Frontal cortex (tissue), 4 donors: ENCODE results near the gene CADM1. TPM values are rescaled to one million over a fixed set of nuclear protein-coding genes. Genes with fewer than 3 reads are reported as not detected.

Experiments
- DNase-seq, 2 donors: peaks; one replicate each; pipeline ENCODE4 v3.0.0; 2012; ENCODE audit warnings: low spot score in 2 of 2
- FAIRE-seq: peaks from 2 replicates; lab custom pipeline; 2012; peaks lifted over from hg19 to GRCh38; lab: Jason Lieb, UNC
- total RNA-seq: library from RNA; depleted of rRNA; stranded (reverse); fragments of >200 nt; gene quantifications from one replicate; pipeline ENCODE4 v1.2.3, GENCODE V29; 2014
- donor health status: control.
- donor health status: control.
- donor health status: control.

Gene CADM1
- total RNA-seq, 1 donor from 2014 or later, result 195 TPM

GRCh38 chr11:115267238-115267781 lies 236.9 kb downstream of the CADM1 start:
- DNase-seq (no peak), FAIRE-seq (no peak)

GRCh38 chr11:115266066-115266639 lies 238.1 kb downstream of the CADM1 start:
- no peak for DNase-seq
- FAIRE-seq, result no peak

GRCh38 chr11:115263799-115264656 lies 240.2 kb downstream of the CADM1 start:
- no peak for DNase-seq
- FAIRE-seq, result no peak

GRCh38 chr11:115258216-115258615 lies 246.0 kb downstream of the CADM1 start:
- no peak for DNase-seq
- FAIRE-seq, result no peak

GRCh38 chr11:115257678-115258077 lies 246.5 kb downstream of the CADM1 start:
- DNase-seq (no peak), FAIRE-seq (no peak)

- no peak for DNase-seq
- FAIRE-seq, result no peak
Measured at GRCh38 chr11:115257270-115257669, 246.9 kb downstream of the CADM1 start.

- no peak for DNase-seq
- FAIRE-seq, result no peak
Measured at GRCh38 chr11:115256397-115257197, 247.6 kb downstream of the CADM1 start.

- FAIRE-seq (no peak), DNase-seq (no peak)
Measured at GRCh38 chr11:115255006-115255762, 249.0 kb downstream of the CADM1 start.

GRCh38 chr11:115251126-115251525 lies 253.1 kb downstream of the CADM1 start:
- FAIRE-seq (no peak), DNase-seq (no peak)

GRCh38 chr11:115249061-115249578 lies 255.1 kb downstream of the CADM1 start:
- no peak for DNase-seq
- no peak for FAIRE-seq

GRCh38 chr11:115247953-115248352 lies 256.3 kb downstream of the CADM1 start:
- FAIRE-seq, result no peak
- no peak for DNase-seq

GRCh38 chr11:115247361-115247760 lies 256.9 kb downstream of the CADM1 start:
- FAIRE-seq, result no peak
- DNase-seq, result no peak

GRCh38 chr11:115244758-115245157 lies 259.5 kb downstream of the CADM1 start:
- DNase-seq (no peak), FAIRE-seq (no peak)

- FAIRE-seq, result no peak
- DNase-seq, result no peak
Measured at GRCh38 chr11:115244296-115244695, 259.9 kb downstream of the CADM1 start.

GRCh38 chr11:115242982-115243381 lies 261.2 kb downstream of the CADM1 start:
- no peak for DNase-seq
- no peak for FAIRE-seq

- FAIRE-seq (no peak), DNase-seq (no peak)
Measured at GRCh38 chr11:115241899-115242298, 262.3 kb downstream of the CADM1 start.

GRCh38 chr11:115238791-115239190 lies 265.4 kb downstream of the CADM1 start:
- DNase-seq (no peak), FAIRE-seq (no peak)

GRCh38 chr11:115238086-115238485 lies 266.1 kb downstream of the CADM1 start:
- no peak for FAIRE-seq
- no peak for DNase-seq

GRCh38 chr11:115237578-115237977 lies 266.6 kb downstream of the CADM1 start:
- FAIRE-seq, result no peak

More at GRCh38 chr11:115237578-115237977, 266.6 kb downstream of the CADM1 start:
- no peak for DNase-seq
